ENCODE data around the gene QPRT. TPM values are rescaled to one million over a fixed set of nuclear protein-coding genes. Genes with fewer than 3 reads are reported as not detected.
A peak's percentile ranks its signal among the peaks of the same experiment; 100 is the strongest.
"Not testable (repeated sequence)": the region's sequence is repeated elsewhere in the genome, so short reads cannot be mapped to it uniquely, and the experiment has no call there.

QPRT gene
- total RNA-seq, result 12.9 TPM

GRCh38 chr16:29678691-29679267, at the start of gene QPRT:
Gene QPRT (plus strand): TSS chr16:29679180. CDS start chr16:29679198, 18 bp downstream.
- DNase-seq (ENCODE audit: low read depth in 2 of 3, low spot score in 2 of 3), result peak in 1 of 3 donors; percentile 43

- not testable (repeated sequence) for DNase-seq (ENCODE audit: low read depth in 2 of 3, low spot score in 2 of 3)
Measured at GRCh38 chr16:29629318-29629717, 49.7 kb upstream of the QPRT start.

- DNase-seq (ENCODE audit: low read depth in 2 of 3, low spot score in 2 of 3), result not testable (repeated sequence)
Measured at GRCh38 chr16:29631658-29632057, 47.3 kb upstream of the QPRT start.

- DNase-seq (ENCODE audit: low read depth in 2 of 3, low spot score in 2 of 3), result not testable (repeated sequence)
Measured at GRCh38 chr16:29635902-29636301, 43.1 kb upstream of the QPRT start.

GRCh38 chr16:29636368-29636767, 42.6 kb upstream of the QPRT start:
- not testable (repeated sequence) for DNase-seq (ENCODE audit: low read depth in 2 of 3, low spot score in 2 of 3)

GRCh38 chr16:29638751-29639150, 40.2 kb upstream of the QPRT start:
- not testable (repeated sequence) for DNase-seq (ENCODE audit: low read depth in 2 of 3, low spot score in 2 of 3)

- DNase-seq (ENCODE audit: low read depth in 2 of 3, low spot score in 2 of 3), result peak in 1 of 3 donors; percentile 75
Measured at GRCh38 chr16:29641561-29641960, 37.4 kb upstream of the QPRT start.

GRCh38 chr16:29643596-29643995, 35.4 kb upstream of the QPRT start:
- DNase-seq (ENCODE audit: low read depth in 2 of 3, low spot score in 2 of 3), result no peak

- DNase-seq (ENCODE audit: low read depth in 2 of 3, low spot score in 2 of 3), result no peak
Measured at GRCh38 chr16:29644338-29644857, 34.6 kb upstream of the QPRT start.

- peak in 2 of 3 donors; percentile 54 to 81 for DNase-seq (ENCODE audit: low read depth in 2 of 3, low spot score in 2 of 3)
Measured at GRCh38 chr16:29644973-29645693, 33.8 kb upstream of the QPRT start.

GRCh38 chr16:29645694-29646187, 33.2 kb upstream of the QPRT start:
- DNase-seq (ENCODE audit: low read depth in 2 of 3, low spot score in 2 of 3), result peak in 2 of 3 donors; percentile 68 to 71

- no peak for DNase-seq (ENCODE audit: low read depth in 2 of 3, low spot score in 2 of 3)
Measured at GRCh38 chr16:29646947-29647346, 32.0 kb upstream of the QPRT start.

GRCh38 chr16:29649588-29650494, 29.1 kb upstream of the QPRT start:
- DNase-seq (ENCODE audit: low read depth in 2 of 3, low spot score in 2 of 3), result no peak

GRCh38 chr16:29650771-29651170, 28.2 kb upstream of the QPRT start:
- no peak for DNase-seq (ENCODE audit: low read depth in 2 of 3, low spot score in 2 of 3)

GRCh38 chr16:29651774-29652349, 27.1 kb upstream of the QPRT start:
- no peak for DNase-seq (ENCODE audit: low read depth in 2 of 3, low spot score in 2 of 3)

- peak in 2 of 3 donors; percentile 55 to 61 for DNase-seq (ENCODE audit: low read depth in 2 of 3, low spot score in 2 of 3)
Measured at GRCh38 chr16:29653471-29653870, 25.5 kb upstream of the QPRT start.

GRCh38 chr16:29653890-29654289, 25.1 kb upstream of the QPRT start:
- not testable (repeated sequence) for DNase-seq (ENCODE audit: low read depth in 2 of 3, low spot score in 2 of 3)

- no peak for DNase-seq (ENCODE audit: low read depth in 2 of 3, low spot score in 2 of 3)
Measured at GRCh38 chr16:29656688-29657523, 22.1 kb upstream of the QPRT start.

- DNase-seq (ENCODE audit: low read depth in 2 of 3, low spot score in 2 of 3), result no peak
Measured at GRCh38 chr16:29658705-29659104, 20.3 kb upstream of the QPRT start.

Data from hematopoietic multipotent progenitor cell (in vitro differentiated cells).